Mesenchymal stem cell (in vitro differentiated cells and primary cell): ENCODE data around the gene SSB.

Experiments
- DNase-seq: peaks from one replicate; pipeline ENCODE4 v3.0.0-alpha.2; 2013
- H2AFZ ChIP-seq: one replicate; pipeline ENCODE4 v1.6.1; 2013; ENCODE audit warnings: low read depth, mild to moderate bottlenecking, control low read depth, inconsistent platforms, low read length, moderate library complexity
- H2AK5ac ChIP-seq: 2 replicates; pipeline ENCODE4 v1.6.1; 2013; ENCODE audit warnings: low read length, moderate library complexity, mild to moderate bottlenecking, inconsistent platforms; ENCODE audit not compliant: severe bottlenecking
- H2BK120ac ChIP-seq: one replicate; pipeline ENCODE4 v1.6.1; 2013; ENCODE audit warnings: low read depth, mild to moderate bottlenecking, inconsistent platforms, low read length, moderate library complexity
- H2BK12ac ChIP-seq, 2 experiments: one replicate each; pipeline ENCODE4 v1.6.1; 2013; ENCODE audit warnings: inconsistent platforms in 2 of 2, low read length in 2 of 2, mild to moderate bottlenecking in 2 of 2, moderate library complexity in 2 of 2, control low read depth in 1 of 2
- H2BK15ac ChIP-seq: one replicate; pipeline ENCODE4 v1.6.1; 2013; ENCODE audit warnings: mild to moderate bottlenecking, low read depth, inconsistent platforms; ENCODE audit not compliant: poor library complexity, severe bottlenecking
- H2BK5ac ChIP-seq: 2 replicates; pipeline ENCODE4 v1.6.1; 2013; ENCODE audit warnings: low read depth, mild to moderate bottlenecking, low read length, control low read depth, inconsistent platforms; ENCODE audit not compliant: poor library complexity, severe bottlenecking
- H3K14ac ChIP-seq, 2 experiments: one replicate each; pipeline ENCODE4 v1.6.1; 2013; ENCODE audit warnings: inconsistent platforms in 2 of 2, low read length in 2 of 2, control low read depth in 1 of 2, mild to moderate bottlenecking in 1 of 2, moderate library complexity in 1 of 2
- H3K18ac ChIP-seq, 2 experiments: one replicate each; pipeline ENCODE4 v1.6.1; 2013; ENCODE audit warnings: inconsistent platforms in 2 of 2, low read length in 2 of 2, control low read depth in 1 of 2, low read depth in 1 of 2, mild to moderate bottlenecking in 1 of 2
- H3K23ac ChIP-seq, 2 experiments: one replicate each; pipeline ENCODE4 v1.6.1; 2013; ENCODE audit warnings: inconsistent platforms in 2 of 2, low read length in 2 of 2, mild to moderate bottlenecking in 2 of 2, moderate library complexity in 2 of 2, control low read depth in 1 of 2
- H3K27ac ChIP-seq: 2 replicates; pipeline ENCODE4 v1.5.1; 2013; ENCODE audit warnings: mild to moderate bottlenecking, moderate library complexity, low read length, control low read depth, inconsistent platforms; ENCODE audit not compliant: poor library complexity, severe bottlenecking
- H3K27me3 ChIP-seq, 2 experiments: 2 replicates each; pipeline versions ENCODE4 v1.6.1 to v1.7.0; 2013; ENCODE audit warnings: low read length in 2 of 2, mild to moderate bottlenecking in 2 of 2, moderate library complexity in 2 of 2, control low read depth in 1 of 2, inconsistent platforms in 1 of 2; ENCODE audit not compliant: control insufficient read depth in 1 of 2, insufficient read depth in 1 of 2
- H3K36me3 ChIP-seq, 2 experiments: 2 replicates each; pipeline versions ENCODE4 v1.6.1 to v1.7.0; 2013; ENCODE audit warnings: low read length in 2 of 2, control low read depth in 1 of 2, inconsistent platforms in 1 of 2, low read depth in 1 of 2, mild to moderate bottlenecking in 1 of 2; ENCODE audit not compliant: insufficient read depth in 2 of 2, control insufficient read depth in 1 of 2
- H3K4ac ChIP-seq, 2 experiments: one replicate each; pipeline ENCODE4 v1.6.1; 2013; ENCODE audit warnings: inconsistent platforms in 2 of 2, low read length in 2 of 2, mild to moderate bottlenecking in 2 of 2, moderate library complexity in 2 of 2, control low read depth in 1 of 2, low read depth in 1 of 2
- H3K4me1 ChIP-seq: 2 replicates; pipeline ENCODE4 v1.6.1; 2013; ENCODE audit warnings: low read depth, low read length, control low read depth; ENCODE audit not compliant: control insufficient read depth, insufficient read depth
- H3K4me2 ChIP-seq: 2 replicates; pipeline ENCODE4 v1.6.1; 2013; ENCODE audit warnings: low read length, mild to moderate bottlenecking, inconsistent platforms; ENCODE audit not compliant: poor library complexity, severe bottlenecking
- H3K4me3 ChIP-seq, 2 experiments: 2 replicates each; pipeline versions ENCODE4 v1.5.1 to v1.7.0; 2013; ENCODE audit warnings: low read length in 2 of 2, mild to moderate bottlenecking in 2 of 2, control low read depth in 1 of 2, low read depth in 1 of 2; ENCODE audit not compliant: insufficient read depth in 1 of 2
- H3K79me1 ChIP-seq: replicated peaks from 2 replicates; pipeline ENCODE4 v1.6.1; 2013; ENCODE audit warnings: mild to moderate bottlenecking, control low read depth, low read length, inconsistent platforms; ENCODE audit not compliant: poor library complexity, severe bottlenecking
- H3K9ac ChIP-seq: 2 replicates; pipeline ENCODE4 v1.7.0; 2013; ENCODE audit warnings: mild to moderate bottlenecking, low read length, moderate library complexity
- H3K9me3 ChIP-seq: 2 replicates; pipeline ENCODE4 v1.7.0; 2013; ENCODE audit warnings: mild to moderate bottlenecking, low read length; ENCODE audit not compliant: control insufficient read depth
- H4K8ac ChIP-seq: one replicate; pipeline ENCODE4 v1.6.1; 2013; ENCODE audit warnings: inconsistent platforms, mild to moderate bottlenecking, low read length, moderate library complexity
- H4K91ac ChIP-seq: one replicate; pipeline ENCODE4 v1.6.1; 2013; ENCODE audit warnings: mild to moderate bottlenecking, low read length, inconsistent platforms
- WGBS: methylation state at CpG from one replicate; pipeline ENCODE4 v1.1.7; 2013; ENCODE audit warnings: mixed read lengths; 5-methylcytosine and 5-hydroxymethylcytosine counted together

The SSB gene

DNA sequence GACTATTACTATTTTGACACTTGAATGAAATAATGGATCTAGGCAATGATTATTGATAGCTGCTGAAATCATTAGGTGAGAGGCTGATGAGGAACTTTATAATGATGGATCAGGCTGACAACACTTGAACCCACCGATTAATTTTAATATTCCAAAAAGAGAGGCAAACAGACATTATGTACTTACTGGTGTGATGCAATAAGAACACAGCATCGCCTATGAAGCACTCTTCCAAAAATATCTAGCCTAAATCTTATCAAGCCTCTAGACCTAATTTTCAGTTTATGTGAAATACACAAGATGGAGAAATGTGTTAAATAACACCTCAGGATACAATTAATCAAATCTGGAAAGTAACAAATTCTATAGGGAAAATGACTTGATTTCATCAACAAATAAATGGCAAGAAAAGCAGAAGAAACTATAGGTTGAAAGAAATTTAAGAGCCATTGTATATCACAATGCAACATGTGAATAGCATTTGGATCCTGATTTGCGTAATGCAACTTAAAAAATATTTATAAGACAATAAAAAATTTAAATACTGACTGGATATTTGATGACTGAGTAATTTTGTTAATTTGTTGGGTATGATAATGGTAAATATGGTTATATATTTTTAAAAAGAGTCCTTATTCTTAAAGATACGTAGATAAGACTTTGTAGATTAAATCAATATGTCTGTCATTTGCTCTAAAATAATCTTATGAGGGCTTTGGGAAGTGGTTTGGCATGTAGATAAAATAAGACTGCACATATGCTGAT is 17.2 kb upstream of the SSB start:
- DNase-seq = no peak
- Histone ChIP-seq H2BK15ac (no peak overlapping the region), H2AK5ac (no peak overlapping the region), H3K4me1 (peaks cover 1% of the 10 kb centered on the region), H3K27ac (no peak overlapping the region), H3K23ac (no peak overlapping the region), H3K14ac (no peak overlapping the region), H3K9me3 (no peaks in the 10 kb centered on the region), H4K8ac (no peak overlapping the region), H3K79me1 (no peaks in the 10 kb centered on the region), H3K4ac (no peak overlapping the region), H2AFZ (no peak overlapping the region), H3K36me3 (no peaks in the 10 kb centered on the region), H2BK5ac (no peak overlapping the region), H3K18ac (no peak overlapping the region), H4K91ac (no peak overlapping the region), H3K4me2 (no peak overlapping the region), H3K9ac (no peak overlapping the region), H3K4me3 (no peak overlapping the region), H3K27me3 (no peaks in the 10 kb centered on the region), H2BK12ac (no peak overlapping the region), H2BK120ac (no peak overlapping the region)
- 100% methylated on average over 1 of the region's 4 CpGs for WGBS

GRCh38 chr2:169782513-169782912 is 16.2 kb upstream of the SSB start:
- Histone ChIP-seq H3K18ac (no peak overlapping the region), H2BK12ac (no peak overlapping the region), H3K4me1 (no peaks in the 10 kb centered on the region), H2BK5ac (no peak overlapping the region), H3K36me3 (no peaks in the 10 kb centered on the region), H3K27ac (no peak overlapping the region), H3K4me3 (no peak overlapping the region), H3K9ac (no peak overlapping the region), H3K23ac (no peak overlapping the region), H3K79me1 (no peaks in the 10 kb centered on the region), H3K27me3 (no peaks in the 10 kb centered on the region), H3K4me2 (no peak overlapping the region), H3K4ac (no peak overlapping the region), H2AK5ac (no peak overlapping the region), H3K14ac (no peak overlapping the region), H2BK120ac (no peak overlapping the region), H2AFZ (no peak overlapping the region), H4K8ac (no peak overlapping the region), H4K91ac (no peak overlapping the region), H2BK15ac (no peak overlapping the region), H3K9me3 (no peaks in the 10 kb centered on the region)
- no peak for DNase-seq
- WGBS = 100% methylated on average over 1 of the region's 1 CpG

DNA sequence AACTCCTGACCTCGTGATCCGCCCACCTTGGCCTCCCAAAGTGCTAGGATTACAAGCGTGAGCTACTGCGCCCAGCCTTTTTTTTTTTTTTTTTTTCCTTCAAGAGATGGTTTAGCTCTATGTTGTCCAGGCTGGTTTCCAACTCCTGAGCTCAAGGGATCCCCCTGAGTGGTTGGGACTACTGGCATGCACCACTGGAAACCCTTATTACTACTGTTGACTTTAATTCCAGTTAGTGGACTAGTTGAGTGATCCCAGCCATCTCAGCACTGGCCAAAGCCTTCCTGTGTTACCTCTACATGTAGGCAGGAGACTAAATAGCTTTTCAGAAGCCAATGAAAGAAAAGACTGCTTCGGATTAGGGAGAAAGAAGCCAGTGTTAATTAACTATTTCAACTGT is 8.1 kb upstream of the SSB start:
- Histone ChIP-seq H3K9me3 (no peaks in the 10 kb centered on the region), H3K14ac (no peak overlapping the region), H3K79me1 (no peaks in the 10 kb centered on the region), H3K27ac (no peak overlapping the region), H2BK15ac (no peak overlapping the region), H3K4me3 (no peak overlapping the region), H3K18ac (no peak overlapping the region), H2BK120ac (no peak overlapping the region), H3K9ac (no peak overlapping the region), H3K4me1 (peaks cover 4% of the 10 kb centered on the region), H4K91ac (no peak overlapping the region), H2AK5ac (no peak overlapping the region), H3K36me3 (no peaks in the 10 kb centered on the region), H3K4me2 (no peak overlapping the region), H3K23ac (no peak overlapping the region), H3K27me3 (peaks cover 0 to 3% of the 10 kb centered on the region in 2 experiments), H2AFZ (no peak overlapping the region), H3K4ac (no peak overlapping the region), H2BK5ac (no peak overlapping the region), H2BK12ac (no peak overlapping the region), H4K8ac (no peak overlapping the region)
- WGBS = 97% methylated on average over 4 of the region's 5 CpGs
- no peak for DNase-seq

DNA sequence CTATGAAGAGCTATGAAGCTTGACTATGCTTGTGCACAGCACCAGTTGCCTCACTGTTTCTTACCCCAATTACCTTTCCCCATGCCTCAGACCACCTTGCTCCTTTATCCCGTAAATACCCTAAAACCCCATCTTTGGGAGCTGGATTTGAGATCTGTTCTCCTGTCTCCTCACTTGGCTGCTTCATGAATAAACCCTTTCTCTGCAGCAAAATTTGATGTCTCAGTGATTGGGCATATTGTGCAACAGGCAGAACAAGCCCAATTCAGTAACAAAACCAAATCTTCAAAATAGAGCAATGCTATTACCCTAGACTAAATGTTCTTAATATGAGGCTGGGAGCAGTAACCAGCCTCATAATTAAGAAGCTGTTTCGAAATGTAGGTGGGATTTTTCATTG is 3.5 kb upstream of the SSB start:
- H2AFZ ChIP-seq = no peak overlapping the region
- H3K79me1 ChIP-seq = no peaks in the 10 kb centered on the region
- H3K9ac ChIP-seq = no peak overlapping the region
- no peak overlapping the region for H2BK5ac ChIP-seq
- H4K8ac ChIP-seq = peak overlapping the region; percentile 54
- H3K23ac ChIP-seq = no peak overlapping the region
- no peaks in the 10 kb centered on the region for H3K27me3 ChIP-seq
- H2AK5ac ChIP-seq = no peak overlapping the region
- H3K14ac ChIP-seq = no peak overlapping the region
- no peak overlapping the region for H3K27ac ChIP-seq
- no peaks in the 10 kb centered on the region for H3K9me3 ChIP-seq
- no peak overlapping the region for H2BK15ac ChIP-seq
- H3K4me3 ChIP-seq = no peak overlapping the region
- no peak overlapping the region for H4K91ac ChIP-seq
- no peak overlapping the region for H3K4ac ChIP-seq
- H3K4me1 ChIP-seq = peaks cover 2% of the 10 kb centered on the region
- H3K36me3 ChIP-seq = no peaks in the 10 kb centered on the region
- 86% methylated on average over 1 of the region's 2 CpGs for whole genome bisulfite sequencing
- no peak overlapping the region for H2BK120ac ChIP-seq
- no peak overlapping the region for H3K18ac ChIP-seq
- H3K4me2 ChIP-seq = no peak overlapping the region
- DNase-seq = no peak
- no peak overlapping the region for H2BK12ac ChIP-seq
